ENCODE results near the gene RCAN3. TPM values are rescaled to one million over a fixed set of nuclear protein-coding genes. Genes with fewer than 3 reads are reported as not detected.
"Not testable (repeated sequence)": the region's sequence is repeated elsewhere in the genome, so short reads cannot be mapped to it uniquely, and the experiment has no call there.

RCAN3 gene
- total RNA-seq, 4 donors from 2014 or later: 5.3 to 14.0 (median 9.3) TPM

DNA sequence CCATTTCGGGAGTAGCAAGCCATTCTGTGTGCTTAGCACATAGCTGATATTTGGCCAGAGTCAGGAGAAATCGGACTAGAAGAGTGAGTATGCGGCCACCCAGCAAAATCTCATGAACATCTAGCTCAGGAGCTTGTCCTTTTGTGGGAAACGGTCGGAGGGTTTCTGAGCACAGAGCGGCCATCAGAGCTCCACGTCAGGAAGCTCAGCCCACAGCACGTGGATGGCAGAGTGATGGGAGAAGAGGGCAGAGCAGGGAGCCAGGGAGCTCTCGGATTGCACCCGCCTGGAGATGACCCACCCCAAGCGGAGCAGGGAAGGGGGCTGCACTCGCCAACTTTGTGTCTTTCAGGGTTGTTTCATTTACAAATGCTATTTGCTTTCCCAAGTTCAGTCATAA lies 13.9 kb downstream of the RCAN3 start:
- no peaks in the 10 kb centered on the region for H3K4me1 ChIP-seq
- H3K4me3 ChIP-seq: no peak overlapping the region
- intact Hi-C loops (cut with DNase I): no loop called here
- H3K27ac ChIP-seq (replicated peaks in 1 of 4): no peak overlapping the region
- WGBS: 81% methylated on average over 12 of the region's 12 CpGs
- no peaks in the 10 kb centered on the region for H3K9me3 ChIP-seq
- no peaks in the 10 kb centered on the region for H3K27me3 ChIP-seq
- TF ChIP-seq POLR2AphosphoS5 (IDR thresholded peaks at IDR 0.05) (no peak), POLR2A (IDR thresholded peaks at IDR 0.05; ENCODE audit: low read depth) (no peak), EP300 (IDR thresholded peaks at IDR 0.05) (no peak)
- TF ChIP-seq, protein P1, sequence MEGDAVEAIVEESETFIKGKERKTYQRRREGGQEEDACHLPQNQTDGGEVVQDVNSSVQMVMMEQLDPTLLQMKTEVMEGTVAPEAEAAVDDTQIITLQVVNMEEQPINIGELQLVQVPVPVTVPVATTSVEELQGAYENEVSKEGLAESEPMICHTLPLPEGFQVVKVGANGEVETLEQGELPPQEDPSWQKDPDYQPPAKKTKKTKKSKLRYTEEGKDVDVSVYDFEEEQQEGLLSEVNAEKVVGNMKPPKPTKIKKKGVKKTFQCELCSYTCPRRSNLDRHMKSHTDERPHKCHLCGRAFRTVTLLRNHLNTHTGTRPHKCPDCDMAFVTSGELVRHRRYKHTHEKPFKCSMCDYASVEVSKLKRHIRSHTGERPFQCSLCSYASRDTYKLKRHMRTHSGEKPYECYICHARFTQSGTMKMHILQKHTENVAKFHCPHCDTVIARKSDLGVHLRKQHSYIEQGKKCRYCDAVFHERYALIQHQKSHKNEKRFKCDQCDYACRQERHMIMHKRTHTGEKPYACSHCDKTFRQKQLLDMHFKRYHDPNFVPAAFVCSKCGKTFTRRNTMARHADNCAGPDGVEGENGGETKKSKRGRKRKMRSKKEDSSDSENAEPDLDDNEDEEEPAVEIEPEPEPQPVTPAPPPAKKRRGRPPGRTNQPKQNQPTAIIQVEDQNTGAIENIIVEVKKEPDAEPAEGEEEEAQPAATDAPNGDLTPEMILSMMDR (IDR thresholded peaks at IDR 0.05): no peak
- peaks cover 0 to 4% (median 2%) of the 10 kb centered on the region in 4 donors for H3K36me3 ChIP-seq
- no peak for DNase-seq (ENCODE audit: extremely low spot score)

DNA sequence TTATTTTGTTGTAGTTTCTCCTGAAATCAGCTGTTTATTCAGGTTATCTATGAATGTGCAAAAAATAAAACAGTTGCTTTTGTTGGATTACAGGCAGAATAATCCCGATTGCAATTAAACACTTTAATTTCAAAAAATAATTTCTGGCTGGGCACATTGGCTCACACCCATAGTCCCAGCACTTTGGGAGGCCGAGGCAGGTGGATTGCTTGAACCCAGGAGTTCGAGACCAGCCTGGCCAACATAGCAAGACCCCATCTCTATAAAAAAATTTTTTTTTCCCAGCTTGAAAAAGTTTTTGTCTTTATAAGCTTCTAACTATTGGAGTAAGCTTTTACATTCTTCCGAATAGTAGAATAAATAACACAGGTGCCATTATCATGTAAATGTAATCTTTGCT lies 15.3 kb downstream of the RCAN3 start:
- intact Hi-C loops (cut with DNase I): no loop called here
- DNase-seq (ENCODE audit: extremely low spot score): no peak
- 88% methylated on average over 4 of the region's 4 CpGs for WGBS
- H3K4me1 ChIP-seq: no peaks in the 10 kb centered on the region
- H3K27me3 ChIP-seq: no peaks in the 10 kb centered on the region
- no peak overlapping the region for H3K27ac ChIP-seq (replicated peaks in 1 of 4)
- H3K36me3 ChIP-seq: peaks cover 0 to 4% (median 2%) of the 10 kb centered on the region in 4 donors
- no peaks in the 10 kb centered on the region for H3K9me3 ChIP-seq
- TF ChIP-seq POLR2AphosphoS5 (IDR thresholded peaks at IDR 0.05) (no peak), EP300 (IDR thresholded peaks at IDR 0.05) (no peak), POLR2A (IDR thresholded peaks at IDR 0.05; ENCODE audit: low read depth) (no peak)
- TF ChIP-seq, protein P1 (IDR thresholded peaks at IDR 0.05): no peak
- no peak overlapping the region for H3K4me3 ChIP-seq

DNA sequence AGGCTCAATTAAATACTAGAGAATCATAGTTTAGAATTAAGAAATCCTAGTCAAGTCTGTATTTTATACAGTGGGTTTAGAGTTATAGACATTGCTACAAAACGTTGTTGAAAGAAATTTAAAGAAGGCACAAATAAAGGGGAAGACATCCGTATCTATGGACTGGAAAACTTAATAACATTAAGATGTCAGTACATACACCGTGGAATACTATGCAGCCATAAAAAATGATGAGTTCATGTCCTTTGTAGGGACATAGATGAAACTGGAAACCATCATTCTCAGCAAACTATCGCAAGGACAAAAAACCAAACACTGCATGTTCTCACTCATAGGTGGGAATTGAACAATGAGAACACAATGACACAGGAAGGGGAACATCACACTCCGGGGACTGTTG lies 17.6 kb downstream of the RCAN3 start:
- H3K27ac ChIP-seq (replicated peaks in 1 of 4); intact Hi-C loops (cut with DNase I); H3K4me3 ChIP-seq; H3K4me1 ChIP-seq; H3K36me3 ChIP-seq; H3K27me3 ChIP-seq; H3K9me3 ChIP-seq; DNase-seq (ENCODE audit: extremely low spot score): not testable (repeated sequence)
- 97% methylated on average over 5 of the region's 5 CpGs for WGBS

DNA sequence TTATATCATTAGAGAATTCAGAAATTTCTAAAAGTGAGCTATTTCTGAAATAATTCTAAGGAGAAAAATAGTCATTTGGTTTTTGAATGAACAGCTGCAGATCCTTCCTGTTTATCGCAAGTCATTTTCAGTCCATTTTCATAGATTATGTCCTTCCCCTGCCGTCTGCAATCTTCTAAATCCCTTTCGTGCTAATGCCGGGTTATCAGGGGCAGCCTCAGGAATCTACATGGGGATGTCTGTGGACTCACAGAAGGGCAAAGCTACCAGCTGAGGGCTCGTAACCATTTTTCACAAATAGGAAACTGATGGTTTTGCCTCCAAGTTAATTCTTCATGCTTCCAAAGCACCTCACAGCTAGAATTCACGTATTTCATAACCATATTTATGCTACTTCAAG lies 23.0 kb downstream of the RCAN3 start:
- no peaks in the 10 kb centered on the region for H3K9me3 ChIP-seq
- no peak for DNase-seq (ENCODE audit: extremely low spot score)
- intact Hi-C loops (cut with DNase I): no loop called here
- H3K4me1 ChIP-seq: no peaks in the 10 kb centered on the region
- peaks cover 0 to 6% (median 0%) of the 10 kb centered on the region in 4 donors for H3K36me3 ChIP-seq
- H3K27ac ChIP-seq (replicated peaks in 1 of 4): no peak overlapping the region
- no peak for TF ChIP-seq POLR2AphosphoS5 (IDR thresholded peaks at IDR 0.05)
- TF ChIP-seq, protein P1 (IDR thresholded peaks at IDR 0.05): no peak
- TF ChIP-seq EP300 (IDR thresholded peaks at IDR 0.05): no peak
- TF ChIP-seq POLR2A (IDR thresholded peaks at IDR 0.05; ENCODE audit: low read depth): no peak
- H3K27me3 ChIP-seq: no peaks in the 10 kb centered on the region
- WGBS: 91% methylated on average over 6 of the region's 6 CpGs
- H3K4me3 ChIP-seq: no peak overlapping the region

DNA sequence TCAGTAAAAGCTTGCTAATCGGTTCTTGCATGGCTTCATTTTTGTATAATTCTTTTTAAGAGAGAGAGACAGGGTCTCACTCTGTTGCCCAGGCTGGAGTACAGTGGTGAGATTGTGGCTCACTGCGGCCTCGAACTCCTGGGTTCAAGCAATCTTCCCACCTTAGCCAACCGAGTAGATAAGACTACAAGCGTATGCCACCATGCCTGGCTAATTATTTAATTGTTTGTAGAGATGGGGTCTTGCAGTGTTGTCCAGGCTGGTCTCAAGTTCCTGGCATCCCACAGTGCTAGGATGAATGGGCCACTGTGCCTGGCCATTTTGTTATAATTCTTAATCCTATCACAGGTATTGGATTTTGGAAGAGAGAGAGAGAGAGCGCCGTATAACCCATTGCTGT lies 23.4 kb downstream of the RCAN3 start:
- TF ChIP-seq, protein P1 (IDR thresholded peaks at IDR 0.05): no peak
- TF ChIP-seq EP300 (IDR thresholded peaks at IDR 0.05) (no peak), POLR2A (IDR thresholded peaks at IDR 0.05; ENCODE audit: low read depth) (no peak), POLR2AphosphoS5 (IDR thresholded peaks at IDR 0.05) (no peak)
- peaks cover 0 to 6% (median 0%) of the 10 kb centered on the region in 4 donors for H3K36me3 ChIP-seq
- no peaks in the 10 kb centered on the region for H3K4me1 ChIP-seq
- no peak overlapping the region for H3K4me3 ChIP-seq
- intact Hi-C loops (cut with DNase I): no loop called here
- no peaks in the 10 kb centered on the region for H3K9me3 ChIP-seq
- no peak for DNase-seq (ENCODE audit: extremely low spot score)
- 88% methylated on average over 7 of the region's 7 CpGs for WGBS
- no peaks in the 10 kb centered on the region for H3K27me3 ChIP-seq
- no peak overlapping the region for H3K27ac ChIP-seq (replicated peaks in 1 of 4)

Measured in esophagus muscularis mucosa (tissue), 4 donors.